Ectodermal cell (in vitro differentiated cells): ENCODE data around the gene FOSL1.
A peak's percentile ranks its signal among the peaks of the same experiment; 100 is the strongest.

Experiments
- H3K27ac ChIP-seq: 2 replicates; pipeline ENCODE4 v1.7.0; 2013; ENCODE audit warnings: mild to moderate bottlenecking, low read depth, low read length; ENCODE audit not compliant: insufficient read depth, poor library complexity, severe bottlenecking
- H3K27me3 ChIP-seq: 2 replicates; pipeline ENCODE4 v1.7.0; 2013; ENCODE audit warnings: mild to moderate bottlenecking, low read length; ENCODE audit not compliant: insufficient read depth, control insufficient read depth, poor library complexity, severe bottlenecking
- H3K36me3 ChIP-seq: one replicate; pipeline ENCODE4 v1.7.0; 2013; ENCODE audit warnings: low read length; ENCODE audit not compliant: control insufficient read depth, insufficient read depth
- H3K4me1 ChIP-seq: one replicate; pipeline ENCODE4 v1.7.0; 2013; ENCODE audit warnings: low read length; ENCODE audit not compliant: control insufficient read depth, insufficient read depth
- H3K4me3 ChIP-seq: 2 replicates; pipeline ENCODE4 v1.7.0; 2013; ENCODE audit warnings: low read depth, low read length, control low read depth; ENCODE audit not compliant: insufficient read depth
- H3K9me3 ChIP-seq: 2 replicates; pipeline ENCODE4 v1.7.0; 2013; ENCODE audit warnings: mild to moderate bottlenecking, low read length, moderate library complexity; ENCODE audit not compliant: control insufficient read depth
- WGBS, 2 experiments: methylation state at CpG; one replicate each; pipeline ENCODE4 v1.1.7; 2013; ENCODE audit warnings: missing lambda C conversion rate in 2 of 2; 5-methylcytosine and 5-hydroxymethylcytosine counted together

Gene FOSL1

GRCh38 chr11:65880844-65881421, 19.3 kb downstream of the FOSL1 start:
- H3K4me3 ChIP-seq: no peak overlapping the region
- H3K9me3 ChIP-seq: no peaks in the 10 kb centered on the region
- H3K27ac ChIP-seq: no peak overlapping the region
- H3K27me3 ChIP-seq: no peaks in the 10 kb centered on the region
- H3K4me1 ChIP-seq: peaks cover 3% of the 10 kb centered on the region
- 92% methylated on average over 7 of the region's 7 CpGs for WGBS, 2 experiments
- H3K36me3 ChIP-seq: peaks cover 19% of the 10 kb centered on the region

DNA sequence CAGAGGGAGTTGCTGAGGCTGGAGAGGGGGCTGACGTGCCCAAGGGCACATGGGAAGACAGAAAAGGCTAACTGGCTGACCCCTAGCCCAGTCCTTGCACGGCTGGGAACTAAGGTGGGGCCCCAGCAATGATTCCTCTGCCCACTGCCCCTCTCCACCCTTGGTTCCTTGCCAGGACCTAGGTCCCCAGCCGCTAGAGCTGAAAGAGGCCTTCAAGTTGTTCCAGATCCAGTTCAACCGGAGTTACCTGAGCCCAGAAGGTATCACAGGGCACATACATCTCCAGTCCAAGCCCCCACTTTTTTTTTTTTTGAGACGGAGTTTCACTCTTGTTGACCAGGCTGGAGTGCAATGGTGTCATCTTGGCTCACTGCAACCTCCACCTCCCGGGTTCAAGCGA, 20.2 kb downstream of the FOSL1 start:
- no peak overlapping the region for H3K27ac ChIP-seq
- no peaks in the 10 kb centered on the region for H3K27me3 ChIP-seq
- peaks cover 19% of the 10 kb centered on the region for H3K36me3 ChIP-seq
- peaks cover 3% of the 10 kb centered on the region for H3K4me1 ChIP-seq
- no peak overlapping the region for H3K4me3 ChIP-seq
- 90 to 91% methylated on average over 7 of the region's 7 CpGs for WGBS, 2 experiments
- no peaks in the 10 kb centered on the region for H3K9me3 ChIP-seq

GRCh38 chr11:65879617-65880016, 20.6 kb downstream of the FOSL1 start, which contains the start of gene CTSW:
Gene CTSW (plus strand): TSS chr11:65879837. CDS start chr11:65879855, 18 bp downstream.
- no peak within 1 kb of the TSS for H3K27ac ChIP-seq

GRCh38 chr11:65873318-65874156, 26.7 kb downstream of the FOSL1 start:
- H3K9me3 ChIP-seq: no peaks in the 10 kb centered on the region
- peak overlapping the region; percentile 44 for H3K4me3 ChIP-seq
- 11% methylated on average over 54 of the region's 54 CpGs for WGBS, 2 experiments
- H3K27ac ChIP-seq: no peak overlapping the region
- peaks cover 19% of the 10 kb centered on the region for H3K27me3 ChIP-seq
- H3K36me3 ChIP-seq: no peaks in the 10 kb centered on the region
- peaks cover 4% of the 10 kb centered on the region for H3K4me1 ChIP-seq

More at GRCh38 chr11:65879617-65880016, 20.6 kb downstream of the FOSL1 start, which contains the start of gene CTSW:
- WGBS, 2 experiments: 82 to 88% methylated on average over 7 of the region's 7 CpGs
- H3K4me1 ChIP-seq: peaks cover 3% of the 10 kb centered on the region
- H3K27me3 ChIP-seq: no peaks in the 10 kb centered on the region
- no peaks in the 10 kb centered on the region for H3K9me3 ChIP-seq
- H3K4me3 ChIP-seq: no peak within 1 kb of the TSS
- H3K36me3 ChIP-seq: peaks cover 19% of the 10 kb centered on the region

GRCh38 chr11:65872586-65873317, 27.4 kb downstream of the FOSL1 start, which contains the start of gene EFEMP2:
Gene EFEMP2 (minus strand): TSS chr11:65872800. CDS start chr11:65872354, 446 bp downstream.
- Histone ChIP-seq H3K9me3 (no peaks in the 10 kb centered on the region), H3K36me3 (no peaks in the 10 kb centered on the region), H3K4me1 (peaks cover 4% of the 10 kb centered on the region), H3K27ac (no peak within 1 kb of the TSS), H3K4me3 (peak within 1 kb of the TSS; percentile 44), H3K27me3 (peaks cover 19% of the 10 kb centered on the region)
- WGBS, 2 experiments: 1% methylated on average over 69 of the region's 69 CpGs

DNA sequence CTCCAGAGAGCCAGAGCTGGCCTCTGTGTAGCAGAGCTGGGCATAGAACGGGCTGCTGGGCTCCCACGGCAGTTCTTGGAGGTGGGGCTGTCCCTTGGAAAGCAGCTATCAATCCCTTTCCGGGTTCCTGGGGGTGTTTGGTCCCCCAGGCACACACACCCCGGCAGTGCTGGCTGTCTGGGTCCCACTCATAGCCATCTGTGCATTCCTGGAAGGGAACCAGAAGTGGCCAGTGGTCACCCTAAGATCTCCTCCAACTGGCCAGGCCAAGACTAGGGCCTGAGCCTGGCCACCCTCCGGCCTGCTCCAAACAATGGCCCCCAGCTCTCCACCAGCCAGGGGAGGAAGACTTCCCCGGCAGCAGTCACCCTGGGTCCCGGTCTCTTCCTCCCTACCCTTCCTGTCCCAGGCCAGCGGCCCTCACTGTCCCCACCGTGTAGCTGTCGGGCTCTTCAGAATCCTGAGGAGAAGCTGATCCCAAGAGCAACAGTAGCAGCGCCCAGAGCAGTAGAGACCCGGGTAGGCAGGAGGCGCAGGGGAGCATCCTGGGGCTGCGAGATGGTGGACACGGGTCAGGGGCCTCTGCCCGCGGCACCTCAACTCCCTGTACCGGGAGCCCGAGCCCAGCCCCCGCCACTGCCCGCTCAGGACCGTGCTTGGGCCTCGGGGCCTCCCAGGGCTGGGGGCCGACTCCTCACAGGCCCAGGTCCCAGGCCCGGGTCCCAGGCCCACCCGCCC, 28.2 kb downstream of the FOSL1 start:
- WGBS, 2 experiments: 36 to 39% methylated on average over 26 of the region's 26 CpGs
- peak overlapping the region; percentile 44 for H3K4me3 ChIP-seq
- peaks cover 19% of the 10 kb centered on the region for H3K27me3 ChIP-seq
- H3K36me3 ChIP-seq: no peaks in the 10 kb centered on the region
- no peak overlapping the region for H3K27ac ChIP-seq
- H3K4me1 ChIP-seq: peaks cover 4% of the 10 kb centered on the region
- no peaks in the 10 kb centered on the region for H3K9me3 ChIP-seq

- Histone ChIP-seq H3K27ac (no peak overlapping the region), H3K4me3 (no peak overlapping the region)
These were observed 29.2 kb downstream of the FOSL1 start for GRCh38 chr11:65870706-65871681.

GRCh38 chr11:65870307-65870658, 29.9 kb downstream of the FOSL1 start:
- Histone ChIP-seq H3K4me3 (no peak overlapping the region), H3K27me3 (peaks cover 19% of the 10 kb centered on the region), H3K4me1 (peaks cover 4% of the 10 kb centered on the region), H3K36me3 (peaks cover 12% of the 10 kb centered on the region), H3K27ac (no peak overlapping the region), H3K9me3 (no peaks in the 10 kb centered on the region)
- whole genome bisulfite sequencing, 2 experiments: 93% methylated on average over 11 of the region's 11 CpGs

More at GRCh38 chr11:65870706-65871681, 29.2 kb downstream of the FOSL1 start:
- Histone ChIP-seq H3K27me3 (peaks cover 19% of the 10 kb centered on the region), H3K9me3 (no peaks in the 10 kb centered on the region), H3K4me1 (peaks cover 4% of the 10 kb centered on the region), H3K36me3 (peaks cover 5% of the 10 kb centered on the region)
- WGBS, 2 experiments: 86 to 89% methylated on average over 24 of the region's 24 CpGs
